IMR-90 (cell line): Measurements from ENCODE around the gene IP6K1.

ENCODE experiments used
- CTCF ChIP-seq: conservative IDR thresholded peaks from 2 replicates; pipeline ENCODE4 v1.5.1; 2012; ENCODE audit warnings: mild to moderate bottlenecking, low read depth, low read length, improper control_type of control experiment
- MAZ ChIP-seq: IDR thresholded peaks from 2 replicates; pipeline ENCODE4 v1.6.1; 2012; ENCODE audit warnings: low read depth, mild to moderate bottlenecking, low read length, improper control_type of control experiment, moderate library complexity, borderline replicate concordance
- MXI1 ChIP-seq: IDR thresholded peaks from 2 replicates; pipeline ENCODE4 v1.6.1; 2012; ENCODE audit warnings: low read depth, mild to moderate bottlenecking, low read length, moderate library complexity, borderline replicate concordance
- POLR2A ChIP-seq: IDR thresholded peaks from 2 replicates; pipeline ENCODE4 v1.6.1; 2012; ENCODE audit warnings: mild to moderate bottlenecking, low read depth, low read length
- RAD21 ChIP-seq: IDR thresholded peaks from 2 replicates; pipeline ENCODE4 v1.6.1; 2012; ENCODE audit warnings: low read length, improper control_type of control experiment
- RFX5 ChIP-seq: IDR thresholded peaks from 2 replicates; pipeline ENCODE4 v1.8.0; 2012; ENCODE audit warnings: low read depth, mild to moderate bottlenecking, low read length, moderate library complexity
- TF ChIP-seq, protein P1 (sequence below): fragments of 150-350 bp; IDR thresholded peaks from 2 replicates; pipeline ENCODE4 v1.6.1; 2016; ENCODE audit warnings: low read depth, mild to moderate bottlenecking, low read length, moderate library complexity, borderline replicate concordance

DNA sequence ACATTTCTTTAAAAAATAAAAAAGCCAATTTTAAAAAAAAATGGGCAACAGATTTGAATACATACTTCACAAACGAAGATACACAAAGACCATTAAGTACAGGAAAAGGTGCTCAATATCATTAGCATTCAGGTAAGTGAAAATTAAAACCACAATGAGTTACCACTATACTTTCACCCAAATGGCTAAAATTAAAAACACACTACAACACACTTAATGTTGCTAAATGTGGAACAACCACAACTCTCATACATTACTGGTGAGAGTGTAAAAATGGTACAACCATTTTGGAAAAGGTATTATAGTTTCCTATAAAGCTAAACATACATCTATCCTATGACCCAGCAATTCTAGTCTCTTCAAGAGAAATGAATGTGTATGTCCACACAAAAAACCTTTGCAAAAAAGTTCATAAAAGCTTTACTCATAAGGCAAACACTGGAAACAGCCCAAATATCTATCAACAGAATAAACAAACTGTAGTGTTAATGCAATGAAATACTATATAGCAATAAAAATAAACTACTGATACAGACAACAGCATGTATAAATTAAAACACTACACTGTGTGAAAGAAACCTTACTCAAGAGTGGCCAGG, 14.9 kb downstream of the IP6K1 start:
- no peak for TF ChIP-seq RFX5
- no peak for TF ChIP-seq RAD21
- no peak for TF ChIP-seq CTCF
- TF ChIP-seq, protein P1, sequence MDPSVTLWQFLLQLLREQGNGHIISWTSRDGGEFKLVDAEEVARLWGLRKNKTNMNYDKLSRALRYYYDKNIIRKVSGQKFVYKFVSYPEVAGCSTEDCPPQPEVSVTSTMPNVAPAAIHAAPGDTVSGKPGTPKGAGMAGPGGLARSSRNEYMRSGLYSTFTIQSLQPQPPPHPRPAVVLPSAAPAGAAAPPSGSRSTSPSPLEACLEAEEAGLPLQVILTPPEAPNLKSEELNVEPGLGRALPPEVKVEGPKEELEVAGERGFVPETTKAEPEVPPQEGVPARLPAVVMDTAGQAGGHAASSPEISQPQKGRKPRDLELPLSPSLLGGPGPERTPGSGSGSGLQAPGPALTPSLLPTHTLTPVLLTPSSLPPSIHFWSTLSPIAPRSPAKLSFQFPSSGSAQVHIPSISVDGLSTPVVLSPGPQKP = no peak
- no peak for TF ChIP-seq POLR2A
- no peak for TF ChIP-seq MXI1
- no peak for TF ChIP-seq MAZ
